Stimulated activated CD8-positive, alpha-beta memory T cell treated with anti-CD3 and anti-CD28 coated beads, Interleukin-4, amount 100 ng/mL, for 4 hours (primary cell): ENCODE results near the gene PIP4K2C.
A peak's percentile ranks its signal among the peaks of the same experiment; 100 is the strongest.
"Not testable (repeated sequence)": the region's sequence is repeated elsewhere in the genome, so short reads cannot be mapped to it uniquely, and the experiment has no call there.

Experiments
- DNase-seq, 2 donors: peaks; one replicate each; pipeline ENCODE4 v3.0.0-alpha.2; 2020; ENCODE audit warnings: low read depth in 2 of 2, low spot score in 1 of 2

PIP4K2C gene

DNA sequence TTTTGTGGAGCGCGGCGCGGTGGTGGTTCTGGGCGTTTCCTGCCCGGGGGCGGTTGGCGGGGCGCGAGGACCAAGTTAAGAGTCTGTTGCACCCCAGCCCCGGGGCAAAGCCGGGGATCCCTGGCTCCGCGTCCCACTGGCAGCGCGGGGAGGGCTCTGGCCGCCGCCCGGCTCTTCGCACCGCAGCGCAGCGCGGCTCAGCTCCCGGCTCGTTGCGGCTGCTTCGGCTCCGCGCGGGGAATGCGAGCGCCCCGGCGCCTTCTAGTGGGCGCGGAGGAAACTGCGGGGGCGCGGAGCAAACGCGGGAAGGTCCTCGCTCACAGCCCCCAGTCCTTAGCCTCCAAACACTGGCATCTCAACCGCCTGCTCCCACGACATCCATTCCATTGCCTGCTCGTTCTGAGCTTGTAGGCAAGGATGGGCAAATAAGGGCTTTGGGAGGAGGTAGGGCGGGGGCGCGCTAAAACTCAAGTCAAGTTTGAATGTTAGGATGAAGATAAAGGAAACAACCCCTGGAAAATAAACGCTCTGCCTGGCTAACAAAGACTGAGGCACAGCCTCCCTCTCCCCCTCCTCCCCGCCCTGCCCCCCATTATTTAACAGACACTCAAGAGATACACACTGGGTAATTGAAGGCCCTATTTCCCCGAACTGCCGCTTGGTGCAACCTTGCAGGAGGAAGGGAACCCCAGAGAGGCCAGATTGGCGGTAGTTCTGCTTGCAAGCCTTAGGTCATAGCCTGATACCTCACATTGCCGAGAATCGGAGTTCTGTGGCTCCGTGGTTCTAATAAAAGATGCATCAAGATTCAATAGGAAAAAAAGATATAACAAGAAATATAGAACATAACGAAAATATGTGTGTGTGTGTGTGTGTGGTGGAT is 42.2 kb downstream of the PIP4K2C start, which contains the start of gene B4GALNT1:
Gene B4GALNT1, minus strand, starts transcription at position 244 of the 883 bp plus-strand sequence. CDS start 1,069 bp downstream, outside the sequence.
- DNase-seq: peak in 1 of 2 donors; percentile 30

DNA sequence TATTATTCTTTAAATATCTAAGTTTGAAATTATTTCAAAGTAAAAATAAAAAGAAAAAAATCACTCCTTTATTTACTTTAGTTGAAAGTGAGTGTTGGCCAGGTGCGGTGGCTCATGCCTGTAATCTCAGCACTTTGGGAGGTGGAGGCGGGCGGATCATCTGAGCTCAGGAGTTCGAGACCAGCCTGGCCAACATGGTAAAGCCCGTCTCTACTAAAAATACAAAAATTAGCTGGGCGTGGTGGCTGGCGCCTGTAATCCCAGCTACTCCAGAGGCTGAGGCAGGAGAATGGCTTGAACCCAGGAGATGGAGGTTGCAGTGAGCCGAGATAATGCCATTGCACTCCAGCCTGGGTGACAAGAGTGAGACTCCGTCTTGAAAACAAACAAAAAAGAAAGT is 45.7 kb downstream of the PIP4K2C start:
- DNase-seq: not testable (repeated sequence)

DNA sequence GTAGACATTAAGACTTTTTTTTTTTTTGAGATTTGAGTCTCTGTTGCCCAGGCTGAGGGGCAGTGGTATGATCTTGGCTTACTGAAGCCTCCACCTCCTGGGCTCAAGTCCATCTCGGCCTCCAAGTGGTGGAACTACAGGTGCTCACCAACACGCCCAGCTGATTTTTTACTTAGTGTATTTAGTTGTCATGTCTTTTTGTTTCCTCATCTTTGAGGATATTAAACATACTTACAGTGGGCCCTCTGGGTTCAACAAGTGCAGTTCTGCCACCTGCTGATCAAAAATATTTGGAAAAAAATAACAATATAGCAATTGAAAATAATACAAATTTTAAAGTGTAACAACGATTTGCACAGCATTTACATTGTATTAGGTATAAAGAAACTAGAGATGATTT is 46.4 kb downstream of the PIP4K2C start:
- no peak for DNase-seq

DNA sequence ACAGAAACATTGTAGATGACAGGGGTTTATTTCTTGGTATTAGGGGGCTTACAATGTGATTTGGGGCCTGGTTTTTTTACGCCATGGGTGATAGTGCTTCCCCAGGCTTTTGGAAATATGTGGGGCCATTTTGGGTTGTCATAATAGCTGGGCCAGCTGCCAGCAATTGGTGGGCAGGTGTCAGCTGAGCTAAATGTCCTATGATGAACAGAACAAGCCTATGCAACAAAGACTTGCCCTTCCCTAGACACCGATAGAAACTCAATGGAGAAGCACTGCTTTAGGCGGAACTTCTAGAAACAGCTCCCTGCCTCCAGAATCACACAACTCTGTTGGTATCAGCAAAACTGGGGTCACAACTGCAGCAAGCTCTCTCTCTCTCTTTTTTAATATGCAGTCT is 47.1 kb downstream of the PIP4K2C start:
- DNase-seq: no peak

GRCh38 chr12:57640175-57641042 is 49.4 kb downstream of the PIP4K2C start:
- DNase-seq: no peak

GRCh38 chr12:57641699-57642442 is 50.9 kb downstream of the PIP4K2C start:
- no peak for DNase-seq

GRCh38 chr12:57645990-57646658 is 55.1 kb downstream of the PIP4K2C start:
- DNase-seq: not testable (repeated sequence)

- not testable (repeated sequence) for DNase-seq
Observed at GRCh38 chr12:57646659-57647049, 55.7 kb downstream of the PIP4K2C start.
